SK-N-SH (cell line): ENCODE measurements around the gene SARS2.

Source experiments
- EZH2phosphoT487 ChIP-seq: fragments of 200-600 bp; sonication (generic); IDR thresholded peaks from 2 replicates; pipeline ENCODE4 v1.6.1; 2017; ENCODE audit warnings: low read depth, mixed run types, mild to moderate bottlenecking, antibody characterized with exemption, moderate library complexity, borderline replicate concordance
- GABPA ChIP-seq: IDR thresholded peaks from 2 replicates; pipeline ENCODE4 v1.4.0; 2012; ENCODE audit warnings: low read depth, mild to moderate bottlenecking
- POLR2AphosphoS5 ChIP-seq: IDR thresholded peaks from 2 replicates; pipeline ENCODE4 v1.6.1; 2012; ENCODE audit warnings: low read depth, low read length
- RAD21 ChIP-seq: IDR thresholded peaks from 2 replicates; pipeline ENCODE4 v1.6.1; 2012; ENCODE audit warnings: mild to moderate bottlenecking, low read length
- RXRA ChIP-seq: IDR thresholded peaks from 2 replicates; pipeline ENCODE4 v1.4.0; 2012; ENCODE audit warnings: low read depth, mild to moderate bottlenecking, borderline replicate concordance
- SIN3A ChIP-seq: IDR thresholded peaks from 2 replicates; pipeline ENCODE4 v1.6.1; 2012; ENCODE audit warnings: low read depth, mild to moderate bottlenecking, low read length, moderate library complexity, borderline replicate concordance
- TF ChIP-seq, protein P1 (sequence below): fragments of 200-600 bp; sonication (generic); IDR thresholded peaks from 2 replicates; pipeline ENCODE4 v1.6.1; 2017; ENCODE audit warnings: antibody characterized with exemption, mild to moderate bottlenecking, moderate library complexity
- TF ChIP-seq, protein P2 (sequence below): fragments of 150-350 bp; IDR thresholded peaks from 2 replicates; pipeline ENCODE4 v1.6.1; 2017; ENCODE audit warnings: antibody characterized with exemption, low read length, low read depth, borderline replicate concordance

DNA sequence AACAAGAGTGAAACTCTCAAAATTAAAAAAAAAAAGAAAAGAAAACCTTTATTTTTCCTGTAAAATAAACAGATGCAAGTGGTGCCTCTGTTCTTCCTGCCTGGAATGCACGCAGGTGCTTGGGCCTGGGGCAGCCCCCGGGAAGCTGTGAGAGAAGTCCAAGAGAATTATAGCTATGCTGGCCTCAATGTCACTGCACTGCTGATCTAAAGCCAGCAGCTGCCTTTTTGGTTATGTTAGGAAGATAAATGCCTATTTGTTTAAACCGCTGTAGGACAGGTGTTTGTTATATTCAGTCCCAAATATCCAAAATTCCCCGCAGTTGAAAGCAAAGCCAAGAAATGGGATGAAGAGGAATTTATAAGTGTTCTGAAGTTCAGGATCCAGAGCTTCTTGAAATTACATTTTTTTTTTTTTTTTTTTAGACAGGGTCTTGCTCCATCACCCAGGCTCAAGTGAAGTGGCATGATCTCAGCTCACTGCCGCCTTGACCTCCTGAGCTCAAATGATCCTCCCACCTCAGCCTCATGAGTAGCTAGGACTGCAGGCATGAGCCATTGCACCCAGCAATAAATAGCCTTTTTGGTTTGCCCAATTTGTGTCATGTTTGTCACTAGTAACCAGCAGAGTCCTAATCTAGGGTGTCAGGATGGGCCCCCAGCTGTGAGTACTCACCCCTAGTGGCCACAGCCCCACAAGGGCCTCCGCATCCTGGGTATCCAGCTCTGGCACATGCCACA is 54.7 kb downstream of the SARS2 start:
- no peak for TF ChIP-seq SIN3A
- TF ChIP-seq, protein P1, sequence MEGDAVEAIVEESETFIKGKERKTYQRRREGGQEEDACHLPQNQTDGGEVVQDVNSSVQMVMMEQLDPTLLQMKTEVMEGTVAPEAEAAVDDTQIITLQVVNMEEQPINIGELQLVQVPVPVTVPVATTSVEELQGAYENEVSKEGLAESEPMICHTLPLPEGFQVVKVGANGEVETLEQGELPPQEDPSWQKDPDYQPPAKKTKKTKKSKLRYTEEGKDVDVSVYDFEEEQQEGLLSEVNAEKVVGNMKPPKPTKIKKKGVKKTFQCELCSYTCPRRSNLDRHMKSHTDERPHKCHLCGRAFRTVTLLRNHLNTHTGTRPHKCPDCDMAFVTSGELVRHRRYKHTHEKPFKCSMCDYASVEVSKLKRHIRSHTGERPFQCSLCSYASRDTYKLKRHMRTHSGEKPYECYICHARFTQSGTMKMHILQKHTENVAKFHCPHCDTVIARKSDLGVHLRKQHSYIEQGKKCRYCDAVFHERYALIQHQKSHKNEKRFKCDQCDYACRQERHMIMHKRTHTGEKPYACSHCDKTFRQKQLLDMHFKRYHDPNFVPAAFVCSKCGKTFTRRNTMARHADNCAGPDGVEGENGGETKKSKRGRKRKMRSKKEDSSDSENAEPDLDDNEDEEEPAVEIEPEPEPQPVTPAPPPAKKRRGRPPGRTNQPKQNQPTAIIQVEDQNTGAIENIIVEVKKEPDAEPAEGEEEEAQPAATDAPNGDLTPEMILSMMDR = no peak
- no peak for TF ChIP-seq EZH2phosphoT487
- no peak for TF ChIP-seq POLR2AphosphoS5
- TF ChIP-seq, protein P2, sequence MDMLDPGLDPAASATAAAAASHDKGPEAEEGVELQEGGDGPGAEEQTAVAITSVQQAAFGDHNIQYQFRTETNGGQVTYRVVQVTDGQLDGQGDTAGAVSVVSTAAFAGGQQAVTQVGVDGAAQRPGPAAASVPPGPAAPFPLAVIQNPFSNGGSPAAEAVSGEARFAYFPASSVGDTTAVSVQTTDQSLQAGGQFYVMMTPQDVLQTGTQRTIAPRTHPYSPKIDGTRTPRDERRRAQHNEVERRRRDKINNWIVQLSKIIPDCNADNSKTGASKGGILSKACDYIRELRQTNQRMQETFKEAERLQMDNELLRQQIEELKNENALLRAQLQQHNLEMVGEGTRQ = no peak
- TF ChIP-seq RAD21 = no peak
- no peak for TF ChIP-seq GABPA
- TF ChIP-seq RXRA = no peak
